Naive B cell (primary cell): ENCODE data around the gene SPNS3. TPM values are rescaled to one million over a fixed set of nuclear protein-coding genes. Genes with fewer than 3 reads are reported as not detected.

ENCODE experiments used
- polyA plus RNA-seq, 6 donors: library from polyadenylated mRNA; unstranded; fragments of 300-500 nt; fragmentation: Illumina TruSeq; gene quantifications; one replicate each; pipeline ENCODE4 v1.2.3, GENCODE V29; 2021; ENCODE audit warnings: low read depth in 6 of 6

Gene SPNS3
- polyA plus RNA-seq, 6 donors from 2014 or later, result 0.36 to 1.3 (median 0.59) TPM; not detected in 1

Other genes starting within 250 kb of the SPNS3 start
- 10 to 100 TPM in 2 of 6 donors, 1 to 10 TPM in 4; 6.3 to 13.3 (median 8.3) TPM for gene ANKFY1, start 170.0 kb upstream of the SPNS3 start, polyA plus RNA-seq
- 10 to 100 TPM; 50.7 to 87.5 (median 59.0) TPM for gene UBE2G1, start 67.3 kb upstream of the SPNS3 start, polyA plus RNA-seq
- under 1 TPM in 1 of 6 donors, not detected in 5; 0.23 TPM for gene SPNS2, start 64.9 kb downstream of the SPNS3 start, polyA plus RNA-seq
- 10 to 100 TPM in 5 of 6 donors, under 1 TPM in 1; 0.24 to 28.7 (median 13.4) TPM for gene MYBBP1A, start 121.4 kb downstream of the SPNS3 start, polyA plus RNA-seq
- gene GGT6, start 126.6 kb downstream of the SPNS3 start, polyA plus RNA-seq, result not detected
- not detected for gene SMTNL2, start 150.6 kb downstream of the SPNS3 start, polyA plus RNA-seq
- under 1 TPM in 1 of 6 donors, not detected in 5; 0.09 TPM for gene ALOX15, start 207.7 kb downstream of the SPNS3 start, polyA plus RNA-seq